C4-2B (cell line): Measurements from ENCODE around the gene CDK9.

Experiments
- H3K27ac ChIP-seq: fragments of 450-650 bp; 2 replicates; pipeline ENCODE4 v1.5.1; 2017
- CTCF ChIP-seq: fragments of 450-650 bp; conservative IDR thresholded peaks from 2 replicates; pipeline ENCODE4 v1.5.1; 2017; ENCODE audit warnings: mild to moderate bottlenecking
- ZFX ChIP-seq: fragments of 450-650 bp; IDR thresholded peaks from 2 replicates; pipeline ENCODE4 v1.6.1; 2017

Gene CDK9

GRCh38 chr9:127791085-127791484, 5.3 kb downstream of the CDK9 start:
- no peak for TF ChIP-seq CTCF
- no peak for TF ChIP-seq ZFX
- H3K27ac ChIP-seq: no peak overlapping the region

- TF ChIP-seq ZFX: no peak
- no peak for TF ChIP-seq CTCF
- no peak overlapping the region for H3K27ac ChIP-seq
These were observed 6.7 kb downstream of the CDK9 start for GRCh38 chr9:127792417-127793031.

- no peak overlapping the region for H3K27ac ChIP-seq
- TF ChIP-seq ZFX (no peak), CTCF (no peak)
These were observed 7.4 kb downstream of the CDK9 start for GRCh38 chr9:127793093-127793708.

- H3K27ac ChIP-seq: no peak overlapping the region
- TF ChIP-seq CTCF: no peak
- TF ChIP-seq ZFX: no peak
These were observed 8.4 kb downstream of the CDK9 start for GRCh38 chr9:127794001-127794791.

GRCh38 chr9:127796225-127796813, 10.5 kb downstream of the CDK9 start:
- no peak overlapping the region for H3K27ac ChIP-seq
- TF ChIP-seq ZFX: no peak
- no peak for TF ChIP-seq CTCF

GRCh38 chr9:127796852-127797370, 11.1 kb downstream of the CDK9 start:
- TF ChIP-seq ZFX (no peak), CTCF (no peak)
- no peak overlapping the region for H3K27ac ChIP-seq
